CD8-positive, alpha-beta memory T cell (primary cell): ENCODE measurements around the gene CLNK. TPM values are rescaled to one million over a fixed set of nuclear protein-coding genes. Genes with fewer than 3 reads are reported as not detected.

Experiments
- CTCF ChIA-PET: fragments of 350-600 bp; sonication (Branson Sonifier 250); formaldehyde crosslinking; loops from one replicate; lab custom pipeline; 2021; ENCODE audit warnings: antibody characterized with exemption; lab: Charles Lee
- POLR2A ChIA-PET: fragments of 350-600 bp; sonication (Branson Sonifier 250); formaldehyde crosslinking; loops from one replicate; lab custom pipeline; 2021; ENCODE audit warnings: antibody characterized with exemption; lab: Charles Lee
- DNase-seq, 5 donors: peaks; one replicate each; pipeline versions ENCODE4 v3.0.0 to v3.0.0-alpha.2; 2020 to 2022; ENCODE audit warnings: mixed read lengths in 1 of 5
- H3K27ac ChIP-seq: one replicate; pipeline ENCODE4 v1.7.0; 2013; ENCODE audit warnings: low read depth, mild to moderate bottlenecking, low read length, moderate library complexity
- H3K27me3 ChIP-seq: 2 replicates; pipeline ENCODE4 v1.7.0; 2013; ENCODE audit warnings: low read length, mild to moderate bottlenecking; ENCODE audit not compliant: insufficient read depth, poor library complexity, severe bottlenecking
- H3K36me3 ChIP-seq: 2 replicates; pipeline ENCODE4 v1.7.0; 2013; ENCODE audit warnings: mild to moderate bottlenecking, low read length, moderate library complexity; ENCODE audit not compliant: insufficient read depth
- H3K4me1 ChIP-seq: 2 replicates; pipeline ENCODE4 v1.7.0; 2013; ENCODE audit warnings: mild to moderate bottlenecking, low read length, moderate library complexity; ENCODE audit not compliant: insufficient read depth
- H3K4me3 ChIP-seq: 2 replicates; pipeline ENCODE4 v1.7.0; 2013; ENCODE audit warnings: mild to moderate bottlenecking, low read length
- H3K9me3 ChIP-seq: 2 replicates; pipeline ENCODE4 v1.7.0; 2013; ENCODE audit warnings: mild to moderate bottlenecking, low read length
- H3K27ac Mint-ChIP-seq, 8 donors: one replicate each; pipeline ENCODE4 v1.8.0; 2020 to 2021; ENCODE audit warnings: mixed read lengths in 8 of 8, mild to moderate bottlenecking in 6 of 8, inconsistent platforms in 3 of 8, moderate library complexity in 3 of 8
- H3K27me3 Mint-ChIP-seq, 2 donors: one replicate each; pipeline ENCODE4 v1.8.0; 2020 to 2021; ENCODE audit warnings: mixed read lengths in 2 of 2, mild to moderate bottlenecking in 1 of 2, moderate library complexity in 1 of 2
- H3K36me3 Mint-ChIP-seq, 3 donors: one replicate each; pipeline ENCODE4 v1.8.0; 2020 to 2021; ENCODE audit warnings: mixed read lengths in 3 of 3, inconsistent platforms in 1 of 3, mild to moderate bottlenecking in 1 of 3
- H3K4me1 Mint-ChIP-seq, 3 donors: one replicate each; pipeline ENCODE4 v1.8.0; 2020 to 2021; ENCODE audit warnings: mixed read lengths in 3 of 3, inconsistent platforms in 1 of 3, mild to moderate bottlenecking in 1 of 3
- H3K4me3 Mint-ChIP-seq, 7 donors: one replicate each; pipeline ENCODE4 v1.8.0; 2020 to 2021; ENCODE audit warnings: mixed read lengths in 7 of 7, mild to moderate bottlenecking in 6 of 7, moderate library complexity in 4 of 7, inconsistent platforms in 2 of 7
- H3K9me3 Mint-ChIP-seq, 5 donors: one replicate each; pipeline ENCODE4 v1.8.0; 2020 to 2022; ENCODE audit warnings: mixed read lengths in 5 of 5, mild to moderate bottlenecking in 3 of 5, moderate library complexity in 2 of 5, inconsistent platforms in 1 of 5
- polyA plus RNA-seq: library from polyadenylated mRNA; unstranded; fragments of 300-500 nt; fragmentation: Illumina TruSeq; gene quantifications from one replicate; pipeline ENCODE4 v1.2.3, GENCODE V29; 2021
- total RNA-seq, 2 experiments: library from RNA; stranded (reverse); gene quantifications; one replicate each; pipeline ENCODE4 v1.2.3, GENCODE V29; 2021

The CLNK gene
- total and polyA plus RNA-seq, 3 experiments from 2014 or later = 0.11 to 0.31 TPM; not detected in 1

DNA sequence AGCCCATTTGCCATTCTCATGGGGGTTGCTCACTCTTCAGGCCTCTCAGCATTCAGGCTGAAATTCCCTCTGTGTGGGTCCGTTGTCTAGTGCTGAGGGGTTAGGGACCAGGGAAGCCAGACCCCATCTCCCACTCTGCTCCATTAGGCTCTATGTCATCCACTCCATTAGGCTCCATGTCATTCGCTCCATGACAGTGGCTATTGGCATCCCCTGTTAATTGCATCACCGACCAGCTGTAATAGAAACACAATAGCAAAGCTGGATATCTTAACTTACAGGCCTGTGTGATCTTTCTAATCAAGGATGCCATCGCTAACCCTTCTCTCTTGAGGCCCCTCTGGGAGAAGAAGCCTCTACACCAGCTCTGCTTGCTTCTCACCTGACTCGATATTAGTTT lies 201.7 kb downstream of the CLNK start:
- Histone ChIP-seq H3K36me3 (no peaks in the 10 kb centered on the region), H3K4me3 (no peak overlapping the region), H3K27me3 (no peaks in the 10 kb centered on the region), H3K9me3 (no peaks in the 10 kb centered on the region), H3K27ac (no peak overlapping the region), H3K4me1 (no peaks in the 10 kb centered on the region)
- no peak overlapping the region for H3K27ac Mint-ChIP-seq
- no peak for DNase-seq
- peaks cover 12 to 39% of the 10 kb centered on the region in 2 donors for H3K27me3 Mint-ChIP-seq
- CTCF ChIA-PET = no interaction called here
- POLR2A ChIA-PET = no interaction called here
- H3K9me3 Mint-ChIP-seq = no peaks in the 10 kb centered on the region
- no peaks in the 10 kb centered on the region for H3K36me3 Mint-ChIP-seq
- H3K4me3 Mint-ChIP-seq = no peak overlapping the region
- H3K4me1 Mint-ChIP-seq = no peaks in the 10 kb centered on the region

DNA sequence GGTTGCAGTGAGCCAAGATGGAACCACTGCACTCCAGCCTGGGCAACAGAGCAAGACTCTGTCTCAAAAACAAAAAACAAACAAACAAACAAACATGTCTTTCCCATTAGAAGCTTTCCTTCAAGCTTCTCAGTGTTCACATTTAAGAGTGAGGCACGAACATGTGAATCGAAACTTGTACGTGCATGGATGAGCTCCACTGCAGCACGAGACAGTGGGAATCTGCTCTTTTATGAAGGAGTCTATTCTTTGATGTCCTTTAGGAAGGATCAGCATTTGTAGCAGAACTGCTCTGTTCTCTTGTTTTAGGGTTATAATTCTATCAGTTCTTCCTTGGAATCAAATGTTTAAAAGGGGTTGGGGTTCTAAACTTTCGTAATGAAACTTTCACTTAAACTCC lies 204.0 kb downstream of the CLNK start:
- POLR2A ChIA-PET = no interaction called here

DNA sequence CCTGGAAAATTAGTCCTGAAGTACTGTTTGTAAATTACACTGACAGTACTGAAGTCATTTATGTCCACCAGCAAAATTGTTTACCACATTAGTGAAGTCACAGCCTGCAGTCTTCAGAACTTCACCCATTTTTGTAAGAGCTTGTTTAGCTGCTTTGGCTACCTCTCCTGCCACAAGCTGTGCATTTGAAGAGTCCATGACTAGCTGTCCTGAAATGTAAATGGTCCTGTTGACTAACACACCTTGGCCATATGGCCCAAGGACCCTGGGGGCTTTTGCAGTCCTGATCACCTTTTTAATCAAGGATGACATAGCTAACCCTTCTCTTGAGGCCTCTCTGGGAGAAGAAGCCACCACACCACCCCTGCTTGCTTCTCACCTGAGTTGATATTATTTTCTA lies 205.9 kb downstream of the CLNK start:
- no peak overlapping the region for H3K27ac Mint-ChIP-seq
- no peaks in the 10 kb centered on the region for H3K4me1 Mint-ChIP-seq

More for the DNA sequence above, 204.0 kb downstream of the CLNK start:
- H3K27me3 ChIP-seq = no peaks in the 10 kb centered on the region
- CTCF ChIA-PET = interaction anchor here (1.5 kb wide), 1 partner anchor 55 kb away, joined by 3 read pairs; no protein-coding TSS in a partner anchor
- H3K36me3 Mint-ChIP-seq = no peaks in the 10 kb centered on the region
- H3K4me3 Mint-ChIP-seq = no peak overlapping the region
- no peak for DNase-seq
- H3K9me3 ChIP-seq = no peaks in the 10 kb centered on the region
- H3K27me3 Mint-ChIP-seq = peaks cover 7 to 30% of the 10 kb centered on the region in 2 donors
- H3K36me3 ChIP-seq = no peaks in the 10 kb centered on the region
- no peak overlapping the region for H3K27ac ChIP-seq
- H3K27ac Mint-ChIP-seq = no peak overlapping the region
- no peak overlapping the region for H3K4me3 ChIP-seq
- no peaks in the 10 kb centered on the region for H3K9me3 Mint-ChIP-seq
- no peaks in the 10 kb centered on the region for H3K4me1 ChIP-seq
- no peaks in the 10 kb centered on the region for H3K4me1 Mint-ChIP-seq

GRCh38 chr4:10470505-10470904 lies 214.1 kb downstream of the CLNK start:
- Histone ChIP-seq H3K27ac (no peak overlapping the region), H3K9me3 (no peaks in the 10 kb centered on the region), H3K36me3 (no peaks in the 10 kb centered on the region), H3K4me3 (no peak overlapping the region), H3K27me3 (no peaks in the 10 kb centered on the region), H3K4me1 (no peaks in the 10 kb centered on the region)
- DNase-seq = no peak
- Mint-ChIP-seq H3K4me3 (no peak overlapping the region), H3K9me3 (no peaks in the 10 kb centered on the region), H3K4me1 (no peaks in the 10 kb centered on the region), H3K27ac (no peak overlapping the region), H3K27me3 (peaks cover 7 to 22% of the 10 kb centered on the region in 2 donors), H3K36me3 (no peaks in the 10 kb centered on the region)
- CTCF ChIA-PET = no interaction called here
- POLR2A ChIA-PET = no interaction called here

More for the DNA sequence above, 205.9 kb downstream of the CLNK start:
- H3K36me3 ChIP-seq = no peaks in the 10 kb centered on the region
- H3K36me3 Mint-ChIP-seq = no peaks in the 10 kb centered on the region
- no peak for DNase-seq
- no peaks in the 10 kb centered on the region for H3K27me3 ChIP-seq
- H3K4me3 Mint-ChIP-seq = no peak overlapping the region
- no peaks in the 10 kb centered on the region for H3K9me3 ChIP-seq
- ChIA-PET CTCF (interaction anchor here (0.9 to 1.3 kb wide), 2 partner anchors 10 to 17 kb away, joined by 3 read pairs; no protein-coding TSS in a partner anchor), POLR2A (no interaction called here)
- no peak overlapping the region for H3K4me3 ChIP-seq
- peaks cover 10 to 25% of the 10 kb centered on the region in 2 donors for H3K27me3 Mint-ChIP-seq
- no peaks in the 10 kb centered on the region for H3K9me3 Mint-ChIP-seq
- H3K27ac ChIP-seq = no peak overlapping the region
- no peaks in the 10 kb centered on the region for H3K4me1 ChIP-seq

DNA sequence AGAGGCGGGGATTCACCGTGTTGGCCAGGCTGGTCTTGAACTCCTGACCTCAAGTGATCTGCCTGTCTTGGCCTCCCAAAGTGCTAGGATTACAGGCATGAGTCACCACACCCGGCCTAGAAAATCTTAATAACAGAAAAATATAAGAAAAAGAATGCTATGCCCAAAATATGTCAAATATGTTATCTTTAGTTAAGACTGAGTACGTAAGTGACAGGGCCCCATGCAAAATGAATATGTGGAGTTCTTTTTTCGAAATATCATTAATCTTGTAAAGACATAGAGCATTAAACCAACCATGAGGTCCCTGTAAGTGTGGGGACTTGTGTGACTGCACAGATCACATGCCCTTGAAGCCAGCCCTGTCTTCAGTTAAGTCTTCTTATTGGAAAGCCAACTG lies 218.4 kb downstream of the CLNK start:
- POLR2A ChIA-PET = no interaction called here
- Histone ChIP-seq H3K4me3 (no peak overlapping the region), H3K27me3 (no peaks in the 10 kb centered on the region), H3K36me3 (no peaks in the 10 kb centered on the region), H3K9me3 (no peaks in the 10 kb centered on the region), H3K27ac (no peak overlapping the region), H3K4me1 (peaks cover 3% of the 10 kb centered on the region)
- CTCF ChIA-PET = no interaction called here
- Mint-ChIP-seq H3K36me3 (peaks cover 0 to 6% (median 0%) of the 10 kb centered on the region in 3 donors), H3K4me3 (no peak overlapping the region), H3K27ac (no peak overlapping the region), H3K4me1 (peaks cover 9 to 11% (median 11%) of the 10 kb centered on the region in 3 donors), H3K9me3 (peaks cover 0 to 7% (median 0%) of the 10 kb centered on the region in 5 donors), H3K27me3 (peaks cover 12 to 55% of the 10 kb centered on the region in 2 donors)
- no peak for DNase-seq

GRCh38 chr4:10462876-10463275 lies 221.7 kb downstream of the CLNK start:
- Histone ChIP-seq H3K27ac (no peak overlapping the region), H3K9me3 (no peaks in the 10 kb centered on the region), H3K4me1 (peaks cover 11% of the 10 kb centered on the region), H3K27me3 (no peaks in the 10 kb centered on the region), H3K36me3 (no peaks in the 10 kb centered on the region), H3K4me3 (no peak overlapping the region)
- no peak overlapping the region for H3K27ac Mint-ChIP-seq
- H3K36me3 Mint-ChIP-seq = peaks cover 0 to 6% (median 4%) of the 10 kb centered on the region in 3 donors
- peaks cover 24 to 34% (median 32%) of the 10 kb centered on the region in 3 donors for H3K4me1 Mint-ChIP-seq
- DNase-seq = no peak
- H3K27me3 Mint-ChIP-seq = peaks cover 13 to 52% of the 10 kb centered on the region in 2 donors
- ChIA-PET POLR2A (no interaction called here), CTCF (interaction anchor here (3.0 kb wide), 1 partner anchor 10 kb away, joined by 17 read pairs; no protein-coding TSS in a partner anchor)
- peaks cover 0 to 8% (median 0%) of the 10 kb centered on the region in 5 donors for H3K9me3 Mint-ChIP-seq
- H3K4me3 Mint-ChIP-seq = peak overlapping the region in 2 of 7 donors; percentile 3 to 6

- Mint-ChIP-seq H3K27me3 (peaks cover 13 to 42% of the 10 kb centered on the region in 2 donors), H3K9me3 (peaks cover 0 to 8% (median 0%) of the 10 kb centered on the region in 5 donors), H3K27ac (peak overlapping the region in 2 of 8 donors; percentile 54 to 77), H3K36me3 (peaks cover 0 to 6% (median 4%) of the 10 kb centered on the region in 3 donors), H3K4me1 (peaks cover 28 to 40% (median 36%) of the 10 kb centered on the region in 3 donors), H3K4me3 (peak overlapping the region; percentile 49 to 86 (median 82))
- no peaks in the 10 kb centered on the region for H3K36me3 ChIP-seq
- no peaks in the 10 kb centered on the region for H3K27me3 ChIP-seq
- ChIA-PET POLR2A (interaction anchor here (1.5 kb wide), 1 partner anchor 345 kb away, joined by 5 read pairs; the partner anchor contains the start of gene WDR1), CTCF (interaction anchor here (0.6 to 3.0 kb wide), 32 partner anchors 8 to 1010 kb away, joined by 3 to 17 read pairs (median 4); partner anchors contain the start of gene WDR1)
- no peaks in the 10 kb centered on the region for H3K9me3 ChIP-seq
- H3K27ac ChIP-seq = no peak overlapping the region
- peak overlapping the region; percentile 55 for H3K4me3 ChIP-seq
- peaks cover 17% of the 10 kb centered on the region for H3K4me1 ChIP-seq
- DNase-seq = no peak
Observed at GRCh38 chr4:10461850-10462400, 222.6 kb downstream of the CLNK start.
